GM21717 (cell line): ENCODE results near the gene C3orf22.

ENCODE experiments used
- ATAC-seq: cut with Tn5 transposase; IDR thresholded peaks from one replicate; pipeline ENCODE4 v1.9.1; 2021; ENCODE audit warnings: mild to moderate bottlenecking, moderate library complexity; ENCODE audit not compliant: unreplicated experiment

C3orf22 gene

DNA sequence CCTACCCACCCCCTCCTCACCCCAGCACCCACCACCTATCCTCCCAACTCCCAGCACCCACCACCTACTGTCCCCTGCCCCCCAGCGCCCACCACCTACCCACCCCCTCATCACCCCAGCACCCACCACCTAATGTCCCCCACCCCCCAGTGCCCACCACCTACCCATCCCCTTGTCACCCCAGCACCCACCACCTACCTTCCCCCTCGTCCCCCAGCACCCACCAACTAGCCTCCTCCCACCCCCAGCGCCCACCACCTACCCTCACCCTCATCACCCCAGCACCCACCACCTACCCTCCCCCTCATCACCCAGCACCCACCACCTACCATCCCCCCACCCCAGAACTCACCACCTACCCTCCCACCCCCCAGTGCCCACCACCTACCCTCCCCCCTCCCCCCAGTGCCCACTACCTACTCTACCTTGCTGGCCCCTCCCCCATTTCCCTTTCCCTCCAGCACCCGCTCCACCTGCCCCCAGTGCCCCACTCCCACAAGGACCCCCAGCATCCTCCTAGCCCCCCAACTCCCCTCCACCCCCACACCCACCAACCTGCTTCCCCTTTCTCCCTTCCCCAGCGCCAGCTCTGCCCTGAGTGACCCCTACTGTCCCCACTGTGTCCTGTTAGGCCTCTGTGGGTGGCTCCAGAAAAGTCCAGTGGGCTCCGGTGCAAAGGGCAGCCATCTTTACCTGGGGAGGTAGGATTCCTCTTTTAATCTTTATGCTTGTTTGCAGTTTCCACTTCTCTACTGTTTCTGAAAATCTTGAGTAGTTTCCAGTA lies 42.4 kb downstream of the C3orf22 start:
- ATAC-seq: no peak

DNA sequence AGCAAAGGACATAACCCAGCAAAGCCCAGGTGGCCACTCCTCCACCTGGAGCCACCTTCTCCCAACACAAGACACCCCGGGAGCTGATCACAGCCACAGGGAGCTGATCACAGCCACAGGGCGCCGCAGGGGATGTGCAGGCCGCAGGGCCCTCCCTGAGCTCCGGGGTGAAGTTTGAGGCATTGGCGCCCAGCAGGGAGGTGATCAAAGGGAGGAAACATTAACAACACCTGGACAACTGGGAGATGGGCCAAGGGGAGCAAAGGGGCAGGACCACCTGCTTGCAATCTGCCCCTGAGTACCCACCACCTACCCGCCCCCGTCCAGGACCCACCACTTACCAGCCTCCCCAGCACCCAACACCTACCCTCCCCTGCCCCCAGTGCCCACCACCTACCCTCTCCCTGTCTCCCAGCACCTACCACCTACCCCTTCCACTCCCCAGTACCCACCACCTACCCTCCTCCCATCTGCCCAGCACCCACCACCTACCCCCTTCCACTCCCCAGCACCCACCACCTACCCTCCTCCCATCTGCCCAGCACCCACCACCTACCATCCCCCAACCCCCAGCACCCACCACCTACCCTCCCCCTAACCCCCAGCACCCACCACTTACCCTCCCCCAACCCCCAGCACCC lies 43.5 kb downstream of the C3orf22 start:
- ATAC-seq: no peak

DNA sequence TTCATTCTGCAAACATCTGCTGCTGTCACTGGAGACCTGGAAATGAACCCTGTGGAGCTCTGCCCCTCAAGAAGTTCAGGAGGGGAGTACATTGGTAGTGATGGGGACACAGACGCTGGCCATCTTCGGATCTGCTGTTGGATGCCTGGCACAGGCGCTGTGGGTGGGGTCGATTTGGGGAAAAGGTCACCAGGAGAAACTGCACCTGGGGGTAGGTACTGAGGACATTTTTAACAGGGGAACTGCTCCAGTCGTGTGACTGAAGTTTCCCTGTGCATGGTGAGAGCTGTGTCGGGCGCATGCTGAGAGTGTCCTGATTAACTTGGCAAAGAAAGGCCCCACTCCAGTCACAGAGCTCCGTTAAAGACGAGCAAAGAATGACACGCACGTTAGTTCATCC lies 44.6 kb downstream of the C3orf22 start:
- ATAC-seq: no peak

DNA sequence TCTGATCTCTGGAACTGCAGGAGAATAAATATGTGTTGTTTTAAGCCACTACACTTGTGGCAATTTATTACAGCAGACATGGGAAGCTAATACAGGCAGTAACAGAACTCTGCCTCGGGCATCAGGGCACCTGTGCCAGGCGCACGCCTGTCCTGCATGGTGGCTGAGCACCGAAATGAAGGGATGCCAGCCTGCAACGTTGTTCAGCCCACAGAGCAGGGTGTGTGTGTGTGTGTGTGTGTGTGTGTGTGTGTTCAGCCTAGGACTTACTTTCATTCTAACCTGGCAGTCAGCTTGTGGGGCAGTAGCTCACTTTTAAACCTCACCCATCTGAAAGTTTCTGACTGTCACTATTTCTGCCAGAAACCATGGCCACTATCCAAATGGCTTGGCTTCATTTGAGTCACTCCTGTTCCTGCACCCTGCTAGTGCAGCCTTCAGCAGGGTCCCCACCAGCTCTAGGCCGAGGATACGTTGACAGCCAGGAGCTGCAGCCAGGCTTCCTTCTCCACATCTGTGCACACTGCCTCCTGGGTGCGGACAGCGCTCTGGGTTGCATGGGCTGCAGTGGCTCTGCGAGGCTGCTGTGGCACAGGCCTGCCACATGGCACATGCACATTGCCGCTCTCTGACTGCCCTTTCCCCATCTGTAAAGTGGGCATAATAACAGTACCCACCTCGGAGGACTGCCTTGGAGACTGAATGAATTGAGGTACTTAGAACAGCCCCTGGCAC lies 45.6 kb downstream of the C3orf22 start:
- no peak for ATAC-seq

- ATAC-seq: no peak
These were observed 46.7 kb downstream of the C3orf22 start for GRCh38 chr3:126512026-126512425.

DNA sequence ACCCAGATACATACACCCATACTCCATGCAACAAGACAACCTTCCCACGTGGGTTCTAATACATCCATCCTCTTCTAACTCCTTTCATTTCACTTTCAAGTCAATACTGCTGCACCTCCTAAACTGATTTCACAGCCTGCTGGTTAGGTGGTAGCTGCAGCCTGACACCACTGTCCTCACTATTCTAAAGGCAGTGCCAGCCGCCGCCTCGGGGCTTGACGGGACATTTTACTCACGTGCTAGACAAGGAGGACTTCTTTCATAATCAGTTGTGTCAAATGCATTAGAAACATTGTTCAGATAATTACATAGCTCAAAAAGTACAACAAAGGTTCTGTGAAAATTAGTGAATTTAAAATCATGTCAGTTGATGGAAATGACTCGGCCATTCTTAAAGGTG lies 47.4 kb downstream of the C3orf22 start:
- no peak for ATAC-seq

DNA sequence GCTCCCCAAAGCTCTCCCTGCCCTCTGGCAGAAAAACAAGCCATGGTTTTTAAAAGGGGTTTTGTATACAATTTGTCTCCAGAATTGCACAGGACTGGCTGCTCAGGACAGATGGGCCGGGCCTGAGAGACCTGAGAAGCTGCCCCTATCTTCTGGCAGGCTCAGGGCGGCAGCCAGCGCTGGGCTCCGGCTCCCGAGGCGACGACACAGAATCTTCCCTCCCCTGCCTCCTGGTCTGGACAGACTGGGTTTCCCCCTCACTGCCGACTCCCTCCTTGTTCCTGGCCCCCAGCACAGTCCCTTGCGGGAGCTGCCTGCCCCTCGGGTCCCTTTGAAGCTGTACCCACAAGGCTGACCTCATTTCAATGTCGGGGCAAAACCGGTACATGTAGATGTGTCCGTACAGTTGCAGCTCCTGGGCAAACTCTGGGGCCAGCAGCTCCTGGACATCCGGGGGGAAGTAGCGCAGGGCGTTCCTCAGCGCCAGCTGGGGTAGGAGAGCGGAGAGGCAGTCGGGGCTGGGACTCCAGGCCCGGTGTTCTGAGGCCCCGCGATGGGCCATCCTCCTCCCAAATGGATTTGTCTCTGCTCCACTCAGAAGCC lies 48.3 kb downstream of the C3orf22 start:
- ATAC-seq: no peak

DNA sequence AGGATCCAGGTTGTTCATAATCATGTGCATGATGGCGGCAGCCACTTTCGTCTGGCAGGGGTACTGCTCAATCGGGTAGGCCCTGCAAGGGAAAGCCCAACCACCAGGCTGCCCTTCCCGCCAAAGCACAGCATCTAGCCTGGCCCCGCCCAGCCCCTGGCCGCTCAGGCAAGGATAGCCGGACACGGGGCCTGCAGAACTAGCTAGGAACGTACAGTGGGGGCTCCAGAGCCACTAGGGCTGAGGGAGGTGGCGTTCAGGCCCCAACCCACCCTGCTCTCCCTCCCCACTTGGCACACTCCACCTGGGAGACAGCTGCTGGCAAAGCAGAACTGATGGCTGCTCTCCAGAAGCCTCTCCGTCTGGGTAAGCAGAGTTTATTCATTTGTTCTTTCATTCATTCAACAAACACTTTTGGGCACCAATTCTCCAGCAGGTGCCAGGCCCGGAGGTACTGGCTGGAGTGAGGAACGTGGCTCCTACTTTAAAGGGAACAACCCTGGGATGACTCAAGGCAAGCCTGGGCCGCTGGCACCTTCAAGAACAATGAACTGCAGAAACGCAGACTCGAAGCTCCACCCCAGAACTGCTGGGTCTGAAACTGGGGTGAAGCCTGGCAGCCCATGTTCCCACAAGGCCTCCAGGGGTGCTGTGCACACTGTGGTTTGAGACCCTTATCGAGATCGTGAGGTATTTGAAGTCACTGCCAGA lies 49.0 kb downstream of the C3orf22 start:
- ATAC-seq: no peak

DNA sequence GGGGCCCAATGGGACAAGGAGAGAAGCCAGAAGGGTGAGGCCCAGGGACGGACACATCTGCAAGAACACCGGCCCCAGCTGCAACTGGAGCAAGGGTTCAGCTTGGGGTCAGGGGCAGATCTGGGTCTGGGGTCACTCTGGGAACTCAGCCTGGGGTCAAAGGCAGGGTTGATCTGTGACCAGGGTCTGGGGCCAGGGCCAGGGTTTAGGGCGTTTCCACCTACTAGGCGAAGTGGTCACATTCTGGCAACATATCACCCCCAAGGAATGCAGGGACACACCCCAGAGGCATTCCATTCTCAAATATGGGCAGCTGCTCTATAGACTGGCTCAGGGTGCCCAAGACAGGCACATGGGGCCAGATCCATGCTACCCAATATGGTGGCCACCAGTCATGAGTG lies 50.2 kb downstream of the C3orf22 start:
- ATAC-seq: no peak

GRCh38 chr3:126507886-126508285 lies 50.8 kb downstream of the C3orf22 start:
- ATAC-seq: no peak

GRCh38 chr3:126503701-126504100 lies 55.0 kb downstream of the C3orf22 start:
- no peak for ATAC-seq

GRCh38 chr3:126502656-126503055 lies 56.1 kb downstream of the C3orf22 start:
- ATAC-seq: no peak

- no peak for ATAC-seq
These were observed 57.0 kb downstream of the C3orf22 start for GRCh38 chr3:126501736-126502135.

GRCh38 chr3:126501054-126501453 lies 57.7 kb downstream of the C3orf22 start:
- no peak for ATAC-seq

- no peak for ATAC-seq
These were observed 58.7 kb downstream of the C3orf22 start for GRCh38 chr3:126500016-126500415.
